T-helper 1 cell treated with Interleukin-12 subunit alpha and Interleukin-12 subunit beta and Interleukin-4 antibody, amounts not matched to agents 30 μg/mL and 1 μg/mL, for 36 hours (primary cell): ENCODE results near the gene DMAP1.

Experiments
- H3K27ac Mint-ChIP-seq: one replicate; pipeline ENCODE4 v1.8.0; 2021; ENCODE audit warnings: mild to moderate bottlenecking, mixed read lengths
- H3K27me3 Mint-ChIP-seq: one replicate; pipeline ENCODE4 v1.8.0; 2021; ENCODE audit warnings: low read depth, mixed read lengths
- H3K36me3 Mint-ChIP-seq: one replicate; pipeline ENCODE4 v1.8.0; 2021; ENCODE audit warnings: low read depth, mixed read lengths
- H3K4me1 Mint-ChIP-seq: one replicate; pipeline ENCODE4 v1.8.0; 2021; ENCODE audit warnings: low read depth, mixed read lengths
- H3K4me3 Mint-ChIP-seq: one replicate; pipeline ENCODE4 v1.8.0; 2021; ENCODE audit warnings: mild to moderate bottlenecking, moderate library complexity, mixed read lengths
- H3K9me3 Mint-ChIP-seq: one replicate; pipeline ENCODE4 v1.8.0; 2021; ENCODE audit warnings: mixed read lengths

DMAP1 gene

DNA sequence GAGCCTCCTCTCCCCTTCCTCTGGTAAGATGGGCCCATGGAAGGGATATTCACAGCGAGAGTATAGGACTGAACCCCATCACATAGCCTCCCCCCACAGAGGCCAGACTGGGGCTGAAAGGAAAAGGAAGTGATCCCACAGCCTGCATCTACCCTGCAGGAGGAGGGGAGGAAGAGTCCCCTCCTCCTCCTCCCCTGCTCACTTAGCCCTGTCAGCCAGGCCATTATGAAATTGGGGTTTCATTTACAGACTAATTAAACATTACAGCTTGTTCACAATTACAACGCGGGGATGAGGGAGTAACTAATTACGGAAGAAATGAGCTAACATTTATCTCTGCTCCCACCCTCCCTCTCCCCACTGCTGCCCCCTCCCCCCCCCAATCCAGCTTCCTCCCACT lies 25.4 kb downstream of the DMAP1 start:
- Mint-ChIP-seq H3K27ac (no peak overlapping the region), H3K9me3 (no peaks in the 10 kb centered on the region), H3K4me1 (no peaks in the 10 kb centered on the region)

DNA sequence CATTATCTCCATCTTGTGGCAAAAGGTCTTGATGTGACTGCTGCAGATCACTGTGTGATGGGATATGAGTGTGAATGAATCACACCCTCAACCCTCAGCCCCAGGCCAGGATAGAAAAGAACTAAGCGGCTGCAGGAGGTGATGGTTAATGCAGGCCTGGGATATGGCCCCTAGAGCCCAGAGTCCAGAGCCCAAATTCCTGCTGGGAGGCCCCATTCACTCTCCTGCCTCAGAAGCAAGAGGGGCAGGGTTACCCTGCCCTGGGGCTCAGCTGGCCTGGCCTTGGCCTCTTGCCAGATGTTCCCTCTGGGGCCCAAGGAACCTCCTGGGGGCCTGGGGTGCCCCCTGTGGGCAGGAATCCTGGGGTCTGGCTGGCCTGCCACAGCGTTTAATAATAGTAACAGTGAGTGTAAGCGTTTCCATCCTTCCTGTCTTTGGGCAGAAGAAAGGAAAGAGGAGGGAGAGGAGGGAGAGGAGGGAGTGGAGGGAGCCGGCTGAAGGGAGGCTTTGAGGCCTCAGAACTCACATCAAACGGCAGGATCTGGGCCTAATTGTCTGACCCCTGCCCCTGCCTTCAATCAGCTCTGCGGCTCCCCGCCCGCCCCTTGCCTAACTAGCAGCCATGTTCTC lies 26.2 kb downstream of the DMAP1 start:
- no peak overlapping the region for H3K4me3 Mint-ChIP-seq
- no peaks in the 10 kb centered on the region for H3K4me1 Mint-ChIP-seq
- no peak overlapping the region for H3K27ac Mint-ChIP-seq
- H3K36me3 Mint-ChIP-seq, result no peaks in the 10 kb centered on the region
- no peaks in the 10 kb centered on the region for H3K27me3 Mint-ChIP-seq
- H3K9me3 Mint-ChIP-seq, result no peaks in the 10 kb centered on the region

More for the DNA sequence above, 25.4 kb downstream of the DMAP1 start:
- no peak overlapping the region for H3K4me3 Mint-ChIP-seq
- no peaks in the 10 kb centered on the region for H3K36me3 Mint-ChIP-seq
- H3K27me3 Mint-ChIP-seq, result no peaks in the 10 kb centered on the region

DNA sequence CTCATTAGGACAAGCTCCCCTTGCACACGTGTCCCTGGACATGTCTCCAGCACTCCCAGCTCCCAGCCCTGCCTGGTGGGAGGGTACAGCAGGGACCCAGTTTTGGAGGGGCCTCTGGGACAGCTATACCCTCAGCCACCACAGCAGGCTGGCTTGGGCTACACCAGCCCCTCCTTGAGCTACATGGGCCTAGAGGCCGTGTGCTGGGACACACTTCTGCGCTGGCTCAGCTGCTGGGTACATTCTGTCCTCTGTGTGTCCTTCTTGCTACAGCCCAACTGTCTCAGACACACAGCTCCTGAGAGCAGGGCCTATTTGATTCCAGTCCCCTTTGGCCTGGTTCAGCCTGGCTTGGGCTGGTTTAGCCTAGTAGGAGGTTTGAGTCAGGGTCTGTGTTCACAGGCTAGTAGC lies 26.7 kb downstream of the DMAP1 start:
- no peaks in the 10 kb centered on the region for H3K27me3 Mint-ChIP-seq
- no peaks in the 10 kb centered on the region for H3K9me3 Mint-ChIP-seq
- no peaks in the 10 kb centered on the region for H3K36me3 Mint-ChIP-seq
- H3K4me3 Mint-ChIP-seq, result no peak overlapping the region
- no peak overlapping the region for H3K27ac Mint-ChIP-seq
- no peaks in the 10 kb centered on the region for H3K4me1 Mint-ChIP-seq

DNA sequence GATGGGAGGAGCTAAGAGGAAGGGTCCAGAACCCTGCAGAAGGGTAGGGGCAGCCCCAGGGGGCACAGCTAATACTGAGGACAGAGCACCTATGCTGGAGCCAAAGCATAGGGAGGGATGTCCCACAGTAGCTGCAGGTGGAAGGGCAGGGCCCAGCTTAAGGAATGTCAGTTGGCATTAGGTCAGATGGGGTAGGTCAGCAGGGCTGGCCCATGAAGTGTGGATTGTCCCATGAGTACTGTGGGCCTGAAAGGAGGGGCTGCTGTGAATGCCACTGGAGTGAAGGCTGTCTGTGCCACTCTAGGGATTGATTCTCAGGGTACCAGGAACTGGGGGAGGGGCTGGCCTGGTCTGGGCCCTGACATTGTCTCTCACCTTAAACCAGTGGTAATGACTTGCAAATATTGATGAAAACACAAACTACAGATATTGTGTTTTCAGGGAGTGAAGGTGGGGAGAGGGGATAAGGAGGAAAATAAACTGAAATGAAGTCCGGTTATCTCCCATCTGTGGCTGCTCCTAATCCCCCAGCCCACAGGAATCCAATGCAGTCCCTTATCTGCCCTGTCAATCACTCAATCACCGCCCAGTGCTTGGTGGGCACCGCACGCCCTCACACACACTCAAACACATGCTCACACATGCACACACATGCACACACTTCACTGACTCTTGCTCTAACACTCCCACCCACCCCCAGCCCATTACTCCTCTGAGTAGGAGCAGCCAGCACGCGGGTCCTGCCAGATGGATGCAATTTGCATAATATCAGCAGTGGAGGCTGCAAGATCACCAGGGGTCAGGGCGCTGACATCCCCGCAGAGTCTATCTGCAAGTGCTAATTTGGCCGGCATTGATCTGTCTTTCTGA lies 27.8 kb downstream of the DMAP1 start:
- Mint-ChIP-seq H3K36me3 (no peaks in the 10 kb centered on the region), H3K27ac (no peak overlapping the region), H3K4me3 (no peak overlapping the region), H3K9me3 (no peaks in the 10 kb centered on the region), H3K4me1 (no peaks in the 10 kb centered on the region), H3K27me3 (no peaks in the 10 kb centered on the region)

DNA sequence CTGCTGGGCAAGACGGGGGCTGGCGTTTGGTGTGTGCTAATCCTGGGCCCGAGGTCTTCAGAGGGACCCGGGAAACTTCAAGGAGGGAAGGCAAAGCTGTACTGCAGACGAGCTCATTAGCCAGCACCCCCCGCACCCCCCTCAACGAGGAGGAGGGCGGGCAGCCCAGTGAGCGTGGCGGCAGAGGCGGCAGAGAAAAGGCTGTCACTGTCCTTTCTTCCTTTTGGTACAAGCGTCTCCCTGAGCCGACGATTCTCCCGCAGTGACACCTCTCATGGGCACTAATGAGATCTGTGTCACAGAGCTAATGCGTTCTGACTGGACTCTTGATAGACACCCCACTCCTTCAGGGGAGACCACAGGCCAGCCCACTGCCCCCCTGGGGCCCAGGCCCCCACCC lies 29.5 kb downstream of the DMAP1 start:
- no peak overlapping the region for H3K4me3 Mint-ChIP-seq
- no peak overlapping the region for H3K27ac Mint-ChIP-seq
- H3K4me1 Mint-ChIP-seq, result no peaks in the 10 kb centered on the region
- no peaks in the 10 kb centered on the region for H3K9me3 Mint-ChIP-seq
- no peaks in the 10 kb centered on the region for H3K27me3 Mint-ChIP-seq
- no peaks in the 10 kb centered on the region for H3K36me3 Mint-ChIP-seq

DNA sequence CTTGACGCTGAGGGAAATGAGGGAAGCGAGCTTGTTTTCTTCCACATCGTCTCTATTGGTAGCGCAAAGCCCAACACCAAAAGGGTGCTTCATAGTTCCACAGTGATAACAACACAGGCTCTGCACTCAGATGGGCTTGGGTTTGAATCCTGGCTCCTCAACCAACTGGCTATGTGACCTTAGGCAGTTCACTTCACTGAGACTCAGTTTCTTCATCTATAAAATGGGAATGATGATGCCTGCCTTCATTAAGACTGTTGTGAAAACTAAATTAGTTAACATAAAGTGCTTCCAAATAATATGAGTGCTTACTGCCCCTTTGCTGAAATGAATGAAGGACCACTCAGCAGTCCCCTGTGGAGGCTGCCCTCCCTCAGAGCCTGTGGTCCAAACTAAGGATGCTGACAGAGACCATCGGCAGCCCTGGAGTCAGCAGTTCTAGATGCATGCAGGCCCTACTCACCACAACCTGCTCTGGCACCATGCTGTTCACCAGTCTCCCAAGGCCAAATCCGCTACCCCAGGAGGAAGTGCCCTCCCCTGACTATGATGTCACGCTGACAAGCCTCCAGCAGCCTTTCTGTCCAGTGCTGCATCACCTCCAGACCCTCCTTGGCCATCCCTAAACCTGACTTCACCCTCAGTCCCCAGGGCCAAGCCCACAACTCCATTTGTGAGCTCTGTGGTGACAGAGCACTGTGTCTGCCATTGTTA lies 30.7 kb downstream of the DMAP1 start:
- H3K4me3 Mint-ChIP-seq, result no peak overlapping the region
- H3K4me1 Mint-ChIP-seq, result no peaks in the 10 kb centered on the region
- H3K27ac Mint-ChIP-seq, result no peak overlapping the region
- no peaks in the 10 kb centered on the region for H3K27me3 Mint-ChIP-seq
- H3K36me3 Mint-ChIP-seq, result no peaks in the 10 kb centered on the region
- H3K9me3 Mint-ChIP-seq, result no peaks in the 10 kb centered on the region

DNA sequence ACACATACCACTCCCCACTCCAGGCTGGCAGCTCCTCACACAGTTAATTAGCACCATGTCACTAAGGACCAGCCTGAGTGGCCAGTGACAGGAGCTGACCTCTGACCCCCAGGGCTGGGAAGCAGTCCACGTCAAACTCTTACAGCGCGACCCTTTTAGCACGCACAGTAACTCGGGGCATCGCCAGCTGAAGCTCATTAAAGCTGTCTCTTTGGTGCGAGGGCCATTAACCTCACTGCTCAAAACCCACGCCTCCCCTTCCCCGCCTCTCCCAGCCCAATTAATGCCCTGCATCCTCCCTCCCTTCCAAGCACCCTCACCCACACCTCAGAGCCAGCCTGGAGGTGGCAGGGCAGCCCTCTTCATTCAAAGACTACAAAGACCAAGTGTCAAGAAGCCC lies 31.7 kb downstream of the DMAP1 start:
- no peaks in the 10 kb centered on the region for H3K36me3 Mint-ChIP-seq
- no peaks in the 10 kb centered on the region for H3K9me3 Mint-ChIP-seq
- H3K27ac Mint-ChIP-seq, result no peak overlapping the region
- no peaks in the 10 kb centered on the region for H3K27me3 Mint-ChIP-seq
- no peak overlapping the region for H3K4me3 Mint-ChIP-seq
- H3K4me1 Mint-ChIP-seq, result no peaks in the 10 kb centered on the region

DNA sequence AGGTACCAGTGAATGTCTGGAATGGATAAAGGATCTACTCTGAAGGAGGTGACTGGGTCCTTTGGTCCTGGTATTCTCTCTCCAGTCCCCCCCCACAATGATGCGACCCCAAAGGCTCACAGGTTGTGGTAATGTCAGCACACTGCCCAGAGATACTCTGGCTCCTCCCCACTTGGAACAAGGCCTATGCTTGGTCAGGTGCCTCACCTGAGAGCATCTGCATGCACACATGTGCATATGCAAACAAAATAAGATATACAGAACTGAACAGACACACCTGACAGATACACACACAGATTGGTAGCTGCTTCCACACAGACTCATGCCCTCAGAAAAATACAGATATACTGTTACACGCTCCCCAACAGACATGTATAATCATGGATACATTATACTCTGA lies 33.5 kb downstream of the DMAP1 start:
- Mint-ChIP-seq H3K4me1 (no peaks in the 10 kb centered on the region), H3K4me3 (no peak overlapping the region), H3K27ac (no peak overlapping the region), H3K36me3 (no peaks in the 10 kb centered on the region), H3K27me3 (no peaks in the 10 kb centered on the region), H3K9me3 (no peaks in the 10 kb centered on the region)

DNA sequence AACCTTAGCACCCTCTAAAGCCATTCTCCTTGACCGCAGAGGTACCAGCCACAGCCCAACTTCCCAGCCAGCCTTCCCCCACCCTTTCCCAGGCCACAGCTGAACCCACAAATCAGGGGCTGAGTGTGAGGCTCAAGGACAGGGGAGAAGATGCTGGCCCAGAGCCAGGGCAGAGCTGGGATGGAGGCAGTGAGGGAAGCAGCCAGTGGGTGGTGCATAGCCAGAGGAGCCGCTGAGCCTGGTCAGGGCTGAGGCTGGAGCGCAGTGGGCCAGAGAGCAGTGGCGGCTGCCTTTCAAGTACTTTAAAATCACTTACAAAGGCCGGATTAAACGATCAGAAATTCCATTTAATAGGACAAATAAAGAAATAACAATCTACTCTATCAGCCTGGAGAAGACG lies 36.3 kb downstream of the DMAP1 start:
- no peak overlapping the region for H3K27ac Mint-ChIP-seq
- H3K27me3 Mint-ChIP-seq, result no peaks in the 10 kb centered on the region
- no peaks in the 10 kb centered on the region for H3K9me3 Mint-ChIP-seq
- no peak overlapping the region for H3K4me3 Mint-ChIP-seq
- no peaks in the 10 kb centered on the region for H3K4me1 Mint-ChIP-seq
- no peaks in the 10 kb centered on the region for H3K36me3 Mint-ChIP-seq

DNA sequence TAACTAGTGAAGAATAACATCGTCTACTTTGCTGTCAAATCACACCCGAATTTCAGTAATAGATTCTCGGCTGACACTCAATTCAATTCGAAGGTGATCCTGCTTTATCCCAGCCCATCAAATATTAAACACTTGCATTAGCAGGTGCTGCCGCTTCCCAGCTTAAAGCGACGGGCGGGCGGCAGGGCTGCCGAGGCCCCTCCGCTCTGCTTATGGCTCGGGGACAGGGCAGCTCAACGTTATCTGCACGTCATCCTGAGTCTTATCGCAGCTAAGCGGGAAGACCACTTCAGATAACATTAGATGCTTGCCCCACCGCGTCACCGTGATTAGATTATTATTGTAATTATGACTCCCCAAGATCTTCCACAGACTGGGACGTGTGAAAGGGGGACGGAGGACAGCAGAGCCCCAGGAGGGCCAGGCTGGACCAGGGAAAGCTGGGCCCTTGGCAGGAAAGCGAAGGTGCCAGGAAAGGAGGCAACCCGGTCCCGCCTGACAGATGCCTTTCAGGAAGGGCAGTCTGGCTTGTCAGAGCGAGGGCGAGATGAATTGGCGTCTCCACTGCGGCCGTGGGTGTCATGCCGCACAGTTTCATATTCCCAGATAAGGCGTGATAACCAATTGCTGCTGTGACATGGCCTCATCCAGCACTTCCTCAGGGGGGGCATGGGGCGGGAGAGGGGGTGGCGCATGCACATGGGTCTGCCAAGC lies 37.0 kb downstream of the DMAP1 start:
- no peaks in the 10 kb centered on the region for H3K27me3 Mint-ChIP-seq
- no peak overlapping the region for H3K27ac Mint-ChIP-seq
- H3K4me1 Mint-ChIP-seq, result no peaks in the 10 kb centered on the region
- H3K4me3 Mint-ChIP-seq, result no peak overlapping the region
- no peaks in the 10 kb centered on the region for H3K36me3 Mint-ChIP-seq
- no peaks in the 10 kb centered on the region for H3K9me3 Mint-ChIP-seq

DNA sequence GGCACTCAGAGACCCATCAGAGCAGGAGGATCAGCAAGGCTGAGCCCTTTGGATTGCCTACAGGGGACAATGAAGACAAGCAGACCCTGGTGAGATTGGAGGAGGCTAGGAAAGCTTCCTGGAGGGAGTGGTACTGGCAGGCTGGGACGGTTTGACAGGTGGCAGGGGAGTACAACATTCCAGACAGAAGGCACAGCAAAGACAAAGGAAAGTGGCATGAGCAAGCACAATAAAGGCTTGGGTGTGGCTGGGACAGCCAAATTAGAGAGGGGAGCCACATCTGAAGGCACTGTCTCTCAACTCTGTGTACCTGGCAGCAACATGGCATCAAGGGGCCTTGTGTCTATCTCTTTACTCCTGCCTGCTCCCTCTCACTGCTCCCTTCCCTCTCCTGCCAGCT lies 38.2 kb downstream of the DMAP1 start:
- no peak overlapping the region for H3K4me3 Mint-ChIP-seq

DNA sequence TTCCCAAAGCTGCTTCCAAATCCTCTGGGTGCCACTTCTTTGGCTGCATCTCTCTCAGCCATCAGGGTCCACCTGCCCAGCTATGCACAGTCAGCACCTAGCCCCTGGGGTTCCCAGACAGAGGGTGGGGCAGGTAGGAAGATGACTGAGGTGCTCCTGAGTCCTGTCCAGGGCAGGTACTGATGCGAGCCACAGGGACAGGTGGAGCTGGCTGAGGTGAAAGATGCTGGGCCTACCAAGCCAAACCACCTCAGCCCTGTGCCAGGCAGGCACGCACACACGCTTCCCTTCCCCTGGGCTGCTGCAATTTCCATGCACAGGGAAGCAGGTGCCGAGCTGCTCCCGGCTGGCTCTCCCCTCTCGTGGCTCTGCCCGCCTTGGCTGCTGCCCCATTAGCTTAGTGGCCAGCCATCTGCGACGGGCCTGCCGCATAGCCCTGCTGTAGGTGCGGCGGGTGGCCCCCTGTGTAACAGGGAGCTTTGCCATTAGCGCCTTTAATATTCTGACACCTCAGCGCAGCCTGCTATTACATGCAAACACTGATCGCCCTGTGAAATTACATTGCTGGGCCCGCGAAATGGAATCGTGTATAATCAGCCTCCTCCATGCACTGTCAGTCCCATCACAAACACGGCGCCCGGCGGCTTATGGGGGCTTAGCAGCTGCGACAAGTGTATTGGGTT lies 38.9 kb downstream of the DMAP1 start:
- no peaks in the 10 kb centered on the region for H3K27me3 Mint-ChIP-seq
- H3K4me3 Mint-ChIP-seq, result no peak overlapping the region
- no peaks in the 10 kb centered on the region for H3K9me3 Mint-ChIP-seq
- H3K36me3 Mint-ChIP-seq, result no peaks in the 10 kb centered on the region
- no peak overlapping the region for H3K27ac Mint-ChIP-seq
- H3K4me1 Mint-ChIP-seq, result no peaks in the 10 kb centered on the region

More for the DNA sequence above, 38.2 kb downstream of the DMAP1 start:
- Mint-ChIP-seq H3K27me3 (no peaks in the 10 kb centered on the region), H3K36me3 (no peaks in the 10 kb centered on the region), H3K4me1 (no peaks in the 10 kb centered on the region), H3K27ac (no peak overlapping the region), H3K9me3 (no peaks in the 10 kb centered on the region)

DNA sequence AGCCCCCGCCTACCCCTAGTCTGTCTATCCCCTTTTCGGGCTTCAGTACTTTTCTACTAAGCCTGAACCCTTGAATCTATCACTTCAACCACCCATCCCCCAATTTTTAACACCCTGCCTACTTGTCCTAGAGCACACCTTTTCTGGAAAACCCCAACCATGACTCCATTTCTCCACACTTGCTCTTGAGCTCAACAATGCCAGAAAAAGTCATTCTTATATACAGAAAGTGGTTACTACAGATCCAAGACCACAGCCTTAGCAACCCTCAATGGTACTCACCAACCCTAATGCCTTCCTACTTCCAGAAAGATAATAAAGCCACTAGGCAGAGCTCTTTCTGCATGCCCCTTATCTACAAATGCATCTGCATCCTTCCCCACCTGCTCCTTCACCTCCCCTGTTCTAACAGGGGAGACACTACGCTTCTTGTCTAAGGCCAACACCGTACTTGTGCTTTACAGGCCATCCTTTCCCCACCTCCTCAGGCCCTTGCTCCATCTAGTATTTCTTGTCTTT lies 41.2 kb downstream of the DMAP1 start:
- no peak overlapping the region for H3K27ac Mint-ChIP-seq
- H3K4me1 Mint-ChIP-seq, result no peaks in the 10 kb centered on the region

More for the DNA sequence above, 41.2 kb downstream of the DMAP1 start:
- H3K27me3 Mint-ChIP-seq, result no peaks in the 10 kb centered on the region
- H3K9me3 Mint-ChIP-seq, result no peaks in the 10 kb centered on the region
- no peak overlapping the region for H3K4me3 Mint-ChIP-seq
- H3K36me3 Mint-ChIP-seq, result no peaks in the 10 kb centered on the region
